Measurements from ENCODE around the gene CRAT. TPM values are rescaled to one million over a fixed set of nuclear protein-coding genes. Genes with fewer than 3 reads are reported as not detected.

The CRAT gene
- total RNA-seq, 1 experiment from 2014 or later, result 7.1 TPM

- CTCF ChIA-PET, result interaction anchor here (0.8 kb wide), 1 partner anchor 23 kb away, joined by 3 read pairs; no protein-coding TSS in a partner anchor
- Mint-ChIP-seq H3K27ac (ENCODE audit: unreplicated experiment) (no peak overlapping the region), H3K9me3 (ENCODE audit: low read depth, unreplicated experiment) (no peaks in the 10 kb centered on the region), H3K4me1 (ENCODE audit: low read depth, unreplicated experiment) (no peaks in the 10 kb centered on the region), H3K4me3 (ENCODE audit: low read depth, unreplicated experiment) (no peak overlapping the region), H3K36me3 (ENCODE audit: insufficient read depth, unreplicated experiment) (peaks cover 22% of the 10 kb centered on the region), H3K27me3 (ENCODE audit: unreplicated experiment) (no peaks in the 10 kb centered on the region)
- DNase-seq, result no peak
- intact Hi-C loops (cut with micrococcal nuclease; ENCODE audit: unreplicated experiment), result no loop called here
- no peak for TF ChIP-seq CTCF (IDR thresholded peaks at IDR 0.05; ENCODE audit: unreplicated experiment)
- BruUV-seq (replicated peaks), result no TSS peak
Measured at GRCh38 chr9:129150672-129151211, 40.1 kb upstream of the CRAT start.

DNA sequence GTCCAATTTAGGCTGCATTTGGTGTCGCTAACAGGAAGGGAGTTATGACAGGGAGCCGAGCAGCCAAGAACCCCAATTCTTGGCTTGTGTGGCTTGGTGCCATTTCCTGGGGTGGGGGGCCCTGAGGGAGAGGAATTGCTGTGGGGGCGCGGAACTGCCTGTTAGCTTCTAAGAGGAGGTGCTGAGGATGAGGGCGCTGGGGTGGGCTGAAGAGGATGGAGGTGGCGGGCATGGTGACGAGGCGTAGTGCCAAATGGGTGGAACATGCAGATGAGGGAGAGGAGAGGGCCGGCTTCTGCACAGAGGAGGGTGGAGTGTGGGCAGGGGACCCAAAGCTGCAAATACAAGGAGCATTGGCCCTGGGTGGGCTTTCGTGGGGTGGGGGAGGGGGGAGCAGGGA is 39.5 kb upstream of the CRAT start:
- no peaks in the 10 kb centered on the region for H3K27me3 Mint-ChIP-seq (ENCODE audit: unreplicated experiment)
- no TSS peak for BruUV-seq (replicated peaks)
- no peaks in the 10 kb centered on the region for H3K4me1 Mint-ChIP-seq (ENCODE audit: low read depth, unreplicated experiment)
- H3K4me3 Mint-ChIP-seq (ENCODE audit: low read depth, unreplicated experiment), result no peak overlapping the region
- no peak for DNase-seq
- H3K9me3 Mint-ChIP-seq (ENCODE audit: low read depth, unreplicated experiment), result no peaks in the 10 kb centered on the region
- no peak for TF ChIP-seq CTCF (IDR thresholded peaks at IDR 0.05; ENCODE audit: unreplicated experiment)
- no peak overlapping the region for H3K27ac Mint-ChIP-seq (ENCODE audit: unreplicated experiment)
- intact Hi-C loops (cut with micrococcal nuclease; ENCODE audit: unreplicated experiment), result no loop called here
- H3K36me3 Mint-ChIP-seq (ENCODE audit: insufficient read depth, unreplicated experiment), result peaks cover 22% of the 10 kb centered on the region
- CTCF ChIA-PET, result no interaction called here

GRCh38 chr9:129149442-129149841 is 38.8 kb upstream of the CRAT start:
- H3K4me3 Mint-ChIP-seq (ENCODE audit: low read depth, unreplicated experiment), result no peak overlapping the region
- CTCF ChIA-PET, result no interaction called here
- no peak overlapping the region for H3K27ac Mint-ChIP-seq (ENCODE audit: unreplicated experiment)
- peaks cover 23% of the 10 kb centered on the region for H3K36me3 Mint-ChIP-seq (ENCODE audit: insufficient read depth, unreplicated experiment)
- H3K27me3 Mint-ChIP-seq (ENCODE audit: unreplicated experiment), result no peaks in the 10 kb centered on the region
- BruUV-seq (replicated peaks), result no TSS peak
- no peak for DNase-seq
- TF ChIP-seq CTCF (IDR thresholded peaks at IDR 0.05; ENCODE audit: unreplicated experiment), result no peak
- intact Hi-C loops (cut with micrococcal nuclease; ENCODE audit: unreplicated experiment), result no loop called here
- no peaks in the 10 kb centered on the region for H3K4me1 Mint-ChIP-seq (ENCODE audit: low read depth, unreplicated experiment)
- no peaks in the 10 kb centered on the region for H3K9me3 Mint-ChIP-seq (ENCODE audit: low read depth, unreplicated experiment)

DNA sequence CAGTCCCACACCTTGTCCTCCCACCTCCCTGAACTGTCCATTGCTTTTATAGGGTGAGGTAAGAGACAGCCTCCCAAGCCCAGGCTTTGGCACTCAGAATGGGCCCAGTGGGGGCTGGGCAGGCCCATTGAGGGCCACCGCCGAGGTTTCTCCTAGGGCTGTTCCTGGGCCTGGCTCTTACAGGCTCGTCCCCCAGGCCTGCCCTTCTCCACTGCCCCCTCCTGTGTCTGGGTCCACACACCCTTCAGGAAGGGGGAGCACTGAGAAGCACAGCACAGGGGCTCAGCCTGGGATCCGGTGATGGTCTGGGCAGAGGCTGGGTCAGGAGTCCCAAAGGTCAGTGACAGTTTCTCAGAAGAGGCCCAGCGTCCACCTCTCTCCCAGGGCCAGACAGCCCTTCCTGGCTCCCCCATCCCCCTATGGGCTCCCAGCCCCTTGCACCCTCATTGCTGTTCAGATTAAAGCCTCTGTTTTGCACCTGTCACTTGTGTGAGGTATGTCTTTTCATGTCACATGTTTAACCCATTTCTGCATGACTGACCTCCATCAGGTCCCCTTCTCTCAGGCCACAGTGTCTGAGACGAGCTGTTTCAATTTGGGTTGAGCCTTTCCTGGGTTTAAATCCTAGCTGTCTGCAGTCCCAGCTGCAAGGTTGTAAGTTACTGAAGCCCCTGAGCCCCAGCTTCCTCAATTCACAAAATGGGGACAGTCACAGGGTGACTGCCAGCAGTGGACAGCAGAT is 38.0 kb upstream of the CRAT start:
- H3K9me3 Mint-ChIP-seq (ENCODE audit: low read depth, unreplicated experiment), result no peaks in the 10 kb centered on the region
- BruUV-seq (replicated peaks), result no TSS peak
- DNase-seq, result no peak
- no peak overlapping the region for H3K4me3 Mint-ChIP-seq (ENCODE audit: low read depth, unreplicated experiment)
- intact Hi-C loops (cut with micrococcal nuclease; ENCODE audit: unreplicated experiment), result no loop called here
- CTCF ChIA-PET, result no interaction called here
- H3K27me3 Mint-ChIP-seq (ENCODE audit: unreplicated experiment), result no peaks in the 10 kb centered on the region
- TF ChIP-seq CTCF (IDR thresholded peaks at IDR 0.05; ENCODE audit: unreplicated experiment), result no peak
- H3K4me1 Mint-ChIP-seq (ENCODE audit: low read depth, unreplicated experiment), result peaks cover 6% of the 10 kb centered on the region
- peaks cover 31% of the 10 kb centered on the region for H3K36me3 Mint-ChIP-seq (ENCODE audit: insufficient read depth, unreplicated experiment)
- H3K27ac Mint-ChIP-seq (ENCODE audit: unreplicated experiment), result no peak overlapping the region
